Neural cell (in vitro differentiated cells): ENCODE data around the gene MRNIP. TPM values are rescaled to one million over a fixed set of nuclear protein-coding genes. Genes with fewer than 3 reads are reported as not detected.

ENCODE experiments used
- H2AFZ ChIP-seq: fragments of 200-600, 300-800 bp; sonication (generic), shearing (Covaris generic); 2 replicates; pipeline ENCODE4 v1.6.0; 2014; ENCODE audit warnings: low read depth, mild to moderate bottlenecking, antibody characterized with exemption, low read length, moderate library complexity
- H3F3A ChIP-seq: fragments of 200-600 bp; shearing (Covaris generic); 2 replicates; pipeline ENCODE4 v1.6.1; 2016; ENCODE audit warnings: mild to moderate bottlenecking, moderate library complexity, mixed read lengths, antibody characterized with exemption, low read length; ENCODE audit not compliant: insufficient read depth, poor library complexity, severe bottlenecking
- H3K27ac ChIP-seq: fragments of 200-600, 300-800 bp; sonication (generic), shearing (Covaris generic); 2 replicates; pipeline ENCODE4 v1.5.1; 2014; ENCODE audit warnings: mild to moderate bottlenecking, low read length, moderate library complexity
- H3K27me3 ChIP-seq: fragments of 300-800, 200-600 bp; sonication (generic), shearing (Covaris generic); 2 replicates; pipeline ENCODE4 v1.6.0; 2014; ENCODE audit warnings: mild to moderate bottlenecking, low read depth, low read length, moderate library complexity; ENCODE audit not compliant: insufficient read depth
- H3K36me3 ChIP-seq: fragments of 300-800, 200-600 bp; sonication (generic), shearing (Covaris generic); 2 replicates; pipeline ENCODE4 v1.5.1; 2014; ENCODE audit warnings: mild to moderate bottlenecking, antibody characterized with exemption, low read length, moderate library complexity; ENCODE audit not compliant: insufficient read depth
- H3K4me2 ChIP-seq: fragments of 300-800, 200-600 bp; sonication (generic), shearing (Covaris generic); 2 replicates; pipeline ENCODE4 v1.6.0; 2014; ENCODE audit warnings: mild to moderate bottlenecking, low read length
- H3K4me3 ChIP-seq: fragments of 300-800, 200-600 bp; sonication (generic), shearing (Covaris generic); 2 replicates; pipeline ENCODE4 v1.5.1; 2014; ENCODE audit warnings: mild to moderate bottlenecking, low read length, moderate library complexity
- H3K79me2 ChIP-seq: fragments of 200-600 bp; shearing (Covaris generic); replicated peaks from 2 replicates; pipeline ENCODE4 v1.6.0; 2014; ENCODE audit warnings: mild to moderate bottlenecking, low read length, moderate library complexity; ENCODE audit not compliant: insufficient read depth
- H3K9ac ChIP-seq: fragments of 300-800, 200-600 bp; sonication (generic), shearing (Covaris generic); 2 replicates; pipeline ENCODE4 v1.6.1; 2016; ENCODE audit warnings: mild to moderate bottlenecking, low read length, mixed read lengths
- H3K9me2 ChIP-seq: fragments of 200-600 bp; shearing (Covaris generic); 2 replicates; pipeline ENCODE4 v1.6.1; 2016; ENCODE audit warnings: mild to moderate bottlenecking, low read length, mixed read lengths; ENCODE audit not compliant: insufficient read depth
- H3K9me3 ChIP-seq: fragments of 200-600, 300-800 bp; sonication (generic), shearing (Covaris generic); 2 replicates; pipeline ENCODE4 v1.6.1; 2016; ENCODE audit warnings: mild to moderate bottlenecking, mixed run types, low read length, moderate library complexity, mixed read lengths
- H4K20me1 ChIP-seq: fragments of 200-600 bp; shearing (Covaris generic); 2 replicates; pipeline ENCODE4 v1.6.1; 2016; ENCODE audit warnings: mild to moderate bottlenecking, mixed run types; ENCODE audit not compliant: insufficient read depth
- CTCF ChIP-seq: fragments of 450-650 bp; IDR thresholded peaks from 2 replicates; pipeline ENCODE4 v1.5.1; 2014; ENCODE audit warnings: antibody characterized with exemption, mild to moderate bottlenecking, moderate library complexity; ENCODE audit not compliant: poor library complexity, severe bottlenecking
- EP300 ChIP-seq: fragments of 450-650 bp; conservative IDR thresholded peaks from 2 replicates; pipeline ENCODE4 v1.6.1; 2014; ENCODE audit warnings: antibody characterized with exemption, mild to moderate bottlenecking, moderate library complexity; ENCODE audit not compliant: poor library complexity, severe bottlenecking
- EZH2 ChIP-seq: fragments of 200-600, 300-800 bp; shearing (Covaris generic), sonication (generic); IDR thresholded peaks from 2 replicates; pipeline ENCODE4 v1.6.1; 2014; ENCODE audit warnings: antibody characterized with exemption, low read length, borderline replicate concordance, mild to moderate bottlenecking; ENCODE audit not compliant: insufficient read depth, poor library complexity, severe bottlenecking
- MXI1 ChIP-seq: fragments of 450-650 bp; conservative IDR thresholded peaks from 2 replicates; pipeline ENCODE4 v1.6.1; 2014; ENCODE audit warnings: antibody characterized with exemption, mild to moderate bottlenecking; ENCODE audit not compliant: poor library complexity, severe bottlenecking
- POLR2AphosphoS5 ChIP-seq: IDR thresholded peaks from 2 replicates; pipeline ENCODE4 v1.6.1; 2012
- RAD21 ChIP-seq: fragments of 450-650 bp; conservative IDR thresholded peaks from 2 replicates; pipeline ENCODE4 v1.6.1; 2014; ENCODE audit warnings: antibody characterized with exemption, mild to moderate bottlenecking, moderate library complexity
- REST ChIP-seq: IDR thresholded peaks from 2 replicates; pipeline ENCODE4 v1.6.1; 2012; ENCODE audit warnings: borderline replicate concordance
- SMC3 ChIP-seq: fragments of 450-650 bp; conservative IDR thresholded peaks from 2 replicates; pipeline ENCODE4 v1.6.1; 2014; ENCODE audit warnings: antibody characterized with exemption, mild to moderate bottlenecking, moderate library complexity; ENCODE audit not compliant: poor library complexity
- TAF1 ChIP-seq: IDR thresholded peaks from 2 replicates; pipeline ENCODE4 v1.6.1; 2012; ENCODE audit warnings: low read depth
- polyA plus RNA-seq: library from polyadenylated mRNA; depleted of rRNA; stranded (reverse); fragments of >200 nt; gene quantifications from 2 replicates; pipeline ENCODE4 v1.2.3, GENCODE V29; 2014

MRNIP gene
- polyA plus RNA-seq, 1 donor from 2014 or later, result 121 TPM

GRCh38 chr5:179839328-179840256, 19.0 kb downstream of the MRNIP start:
- Histone ChIP-seq H3F3A (no peaks in the 10 kb centered on the region), H3K36me3 (peaks cover 14% of the 10 kb centered on the region), H2AFZ (no peak overlapping the region), H4K20me1 (no peaks in the 10 kb centered on the region), H3K9me2 (no peaks in the 10 kb centered on the region), H3K79me2 (no peaks in the 10 kb centered on the region), H3K4me3 (no peak overlapping the region), H3K27ac (no peak overlapping the region), H3K4me2 (no peak overlapping the region), H3K9ac (no peak overlapping the region), H3K27me3 (no peaks in the 10 kb centered on the region), H3K9me3 (no peaks in the 10 kb centered on the region)
- TF ChIP-seq TAF1 (no peak), SMC3 (no peak), RAD21 (no peak), EZH2 (no peak), EP300 (no peak), POLR2AphosphoS5 (no peak), MXI1 (no peak), REST (no peak), CTCF (no peak)

GRCh38 chr5:179837076-179838011, 21.3 kb downstream of the MRNIP start:
- no peaks in the 10 kb centered on the region for H3F3A ChIP-seq
- TF ChIP-seq REST, result no peak
- no peak for TF ChIP-seq RAD21
- no peak for TF ChIP-seq TAF1
- no peak for TF ChIP-seq EZH2
- TF ChIP-seq MXI1, result no peak
- TF ChIP-seq POLR2AphosphoS5, result no peak
- TF ChIP-seq SMC3, result no peak
- no peak for TF ChIP-seq EP300
- no peak for TF ChIP-seq CTCF
- no peak overlapping the region for H3K4me2 ChIP-seq
- H3K27me3 ChIP-seq, result no peaks in the 10 kb centered on the region
- no peak overlapping the region for H3K9ac ChIP-seq
- no peaks in the 10 kb centered on the region for H3K79me2 ChIP-seq
- H3K27ac ChIP-seq, result no peak overlapping the region
- H3K4me3 ChIP-seq, result no peak overlapping the region
- no peak overlapping the region for H2AFZ ChIP-seq
- no peaks in the 10 kb centered on the region for H3K9me3 ChIP-seq
- peaks cover 8% of the 10 kb centered on the region for H3K36me3 ChIP-seq
- H4K20me1 ChIP-seq, result no peaks in the 10 kb centered on the region
- no peaks in the 10 kb centered on the region for H3K9me2 ChIP-seq
